Measurements from ENCODE around the gene F7. TPM values are rescaled to one million over a fixed set of nuclear protein-coding genes. Genes with fewer than 3 reads are reported as not detected.

Gene F7
- polyA plus RNA-seq, 2 of the 4 experiments (the other 2 are of a cell fraction) = 0.26 to 0.65 TPM

DNA sequence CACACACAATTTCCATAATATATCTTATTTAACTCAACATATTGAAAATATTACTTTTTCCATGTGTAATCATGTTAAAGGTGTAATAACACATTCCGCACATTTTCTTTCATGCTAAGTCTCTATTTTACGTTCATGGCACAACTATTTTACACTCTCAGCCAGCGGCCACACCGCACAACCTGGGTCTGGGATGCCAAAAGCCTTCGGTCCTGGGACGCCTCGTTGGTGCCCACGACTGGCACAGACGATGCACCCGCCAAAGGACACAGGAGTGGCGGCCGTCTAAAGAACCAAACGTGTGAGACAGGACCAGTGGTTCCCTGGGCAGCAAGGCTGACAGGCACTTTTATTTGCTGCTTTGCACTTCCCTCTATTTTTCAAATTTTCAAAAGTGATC is 42.8 kb downstream of the F7 start:
- ChIA-PET CTCF (no interaction called here), POLR2A (no interaction called here)
- no peak for DNase-seq (ENCODE audit: low read depth in 1 of 2, low spot score in 1 of 2)
- ATAC-seq = no peak
- H3K4me3 ChIP-seq = no peak overlapping the region
- no peak overlapping the region for H3K27ac ChIP-seq
- peaks cover 3% of the 10 kb centered on the region; the same call in 2 of the 3 replicates for H3K4me1 ChIP-seq
- 86% methylated on average over 13 of the region's 13 CpGs for WGBS (ENCODE audit: missing lambda C conversion rate)
- H3K9me3 ChIP-seq = no peaks in the 10 kb centered on the region
- FAIRE-seq = no peak
- no peak for TF ChIP-seq EP300 (IDR thresholded peaks at IDR 0.05)
- no peak for TF ChIP-seq HEYL (CRISPR knock-in tag; IDR thresholded peaks at IDR 0.05)
- no peak for TF ChIP-seq JUN (IDR thresholded peaks at IDR 0.05)
- no peak for TF ChIP-seq MAX (IDR thresholded peaks at IDR 0.05)
- TF ChIP-seq NR3C1 (IDR thresholded peaks at IDR 0.05) = no peak
- TF ChIP-seq ZC3H11A (IDR thresholded peaks at IDR 0.05) = no peak
- no peak for TF ChIP-seq ESRRA (IDR thresholded peaks at IDR 0.05; ENCODE audit: borderline replicate concordance, low read length)
- TF ChIP-seq TP53 (CRISPR knock-in tag; IDR thresholded peaks at IDR 0.05) = no peak
- no peak for TF ChIP-seq JUNB (IDR thresholded peaks at IDR 0.05)
- H3K4me2 ChIP-seq = no peak overlapping the region

- TF ChIP-seq ZFP36 (IDR thresholded peaks at IDR 0.05; ENCODE audit: borderline replicate concordance, partially characterized antibody) (no peak), KDM1A (IDR thresholded peaks at IDR 0.05; ENCODE audit: low read depth) (no peak), ESRRA (IDR thresholded peaks at IDR 0.05; ENCODE audit: borderline replicate concordance, low read length) (no peak), HES2 (IDR thresholded peaks at IDR 0.05) (no peak), RNF2 (IDR thresholded peaks at IDR 0.05; ENCODE audit: borderline replicate concordance, low read depth) (no peak), SREBF2 (IDR thresholded peaks at IDR 0.05) (no peak)
- POLR2A ChIA-PET = no interaction called here
- H3K9me3 ChIP-seq = no peaks in the 10 kb centered on the region
- H3K27ac ChIP-seq = no peak overlapping the region
- WGBS (ENCODE audit: missing lambda C conversion rate) = 93% methylated on average over 20 of the region's 38 CpGs
- FAIRE-seq = no peak
- DNase-seq (ENCODE audit: low read depth in 1 of 2, low spot score in 1 of 2) = no peak
- peaks cover 4% of the 10 kb centered on the region; the same call in 2 of the 3 replicates for H3K4me1 ChIP-seq
- no peak for ATAC-seq
- CTCF ChIA-PET = no interaction called here
- no peak overlapping the region for H3K4me2 ChIP-seq
- H3K4me3 ChIP-seq = no peak overlapping the region
These were observed 43.4 kb downstream of the F7 start for GRCh38 chr13:113148940-113149503.

GRCh38 chr13:113149711-113150549 is 44.3 kb downstream of the F7 start:
- ChIA-PET POLR2A (no interaction called here), CTCF (no interaction called here)
- FAIRE-seq (no peak), ATAC-seq (no peak), DNase-seq (ENCODE audit: low read depth in 1 of 2, low spot score in 1 of 2) (no peak)
- Histone ChIP-seq H3K4me2 (no peak overlapping the region), H3K27ac (no peak overlapping the region), H3K4me1 (peaks cover 7% of the 10 kb centered on the region; the same call in 2 of the 3 replicates), H3K9me3 (no peaks in the 10 kb centered on the region), H3K4me3 (no peak overlapping the region)
- 82% methylated on average over 13 of the region's 26 CpGs for WGBS (ENCODE audit: missing lambda C conversion rate)
- TF ChIP-seq CHD2 (IDR thresholded peaks at IDR 0.05; ENCODE audit: low read length, partially characterized antibody) = no peak
- no peak for TF ChIP-seq TFCP2L1 (CRISPR knock-in tag; IDR thresholded peaks at IDR 0.05)
- TF ChIP-seq MYC (IDR thresholded peaks at IDR 0.05; ENCODE audit: borderline replicate concordance, low read length) = no peak
- no peak for TF ChIP-seq FOSB (CRISPR knock-in tag; IDR thresholded peaks at IDR 0.05)
- no peak for TF ChIP-seq HDAC2 (IDR thresholded peaks at IDR 0.05)
- no peak for TF ChIP-seq BHLHE40 (IDR thresholded peaks at IDR 0.05; ENCODE audit: low read depth, low read length)
- no peak for TF ChIP-seq RNF2 (IDR thresholded peaks at IDR 0.05; ENCODE audit: borderline replicate concordance, low read depth)
- no peak for TF ChIP-seq KDM1A (IDR thresholded peaks at IDR 0.05; ENCODE audit: low read depth)
- no peak for TF ChIP-seq RCOR1 (IDR thresholded peaks at IDR 0.05; ENCODE audit: low read depth, low read length)
- no peak for TF ChIP-seq CBX8 (IDR thresholded peaks at IDR 0.05)
- no peak for TF ChIP-seq JUN (IDR thresholded peaks at IDR 0.05)

All from A549 (cell line).